Endothelial cell of umbilical vein (primary cell): Measurements from ENCODE around the gene PRR7. TPM values are rescaled to one million over a fixed set of nuclear protein-coding genes. Genes with fewer than 3 reads are reported as not detected.

Experiments
- BruUV-seq: library from RNA; stranded (reverse); fragments of 400-500 nt; replicated peaks from 2 replicates; lab custom pipeline; 2021; lab: Mats Ljungman, UMichigan
- CTCF ChIA-PET: fragments of 300-600, 350-600 bp; sonication (Branson Sonifier 250); formaldehyde crosslinking; loops from one replicate; lab custom pipeline; 2021; ENCODE audit warnings: antibody characterized with exemption, inconsistent platforms; lab: Charles Lee
- POLR2A ChIA-PET: fragments of 300-600, 350-600 bp; sonication (Branson Sonifier 250); formaldehyde crosslinking; loops from one replicate; lab custom pipeline; 2021; ENCODE audit warnings: antibody characterized with exemption, inconsistent platforms; lab: Charles Lee
- DNase-seq: peaks from one replicate; pipeline ENCODE4 v3.0.0-alpha.2; 2011; ENCODE audit warnings: low read depth, low spot score
- FAIRE-seq: peaks from 2 replicates; lab custom pipeline; 2011; peaks lifted over from hg19 to GRCh38; lab: Jason Lieb, UNC
- H2AFZ ChIP-seq: 2 replicates; pipeline ENCODE4 v1.6.0; 2012; ENCODE audit warnings: low read depth, low read length, control low read depth, inconsistent platforms
- H3K27ac ChIP-seq: 2 replicates; pipeline ENCODE4 v1.5.1; 2011; ENCODE audit warnings: low read depth, mild to moderate bottlenecking, control low read depth, low read length, moderate library complexity; ENCODE audit not compliant: insufficient read depth
- H3K27me3 ChIP-seq, 2 experiments: 2 replicates each; pipeline versions ENCODE4 v1.6.0 to v1.6.1; 2011; ENCODE audit warnings: low read length in 2 of 2, mixed read lengths in 1 of 2; ENCODE audit not compliant: control insufficient read depth in 2 of 2, insufficient read depth in 2 of 2
- H3K36me3 ChIP-seq, 2 experiments: 2 replicates in 1 of 2; 3 replicates in 1 of 2; pipeline ENCODE4 v1.5.1; 2011; ENCODE audit warnings: low read length in 2 of 2, mild to moderate bottlenecking in 1 of 2, moderate library complexity in 1 of 2; ENCODE audit not compliant: control insufficient read depth in 2 of 2, insufficient read depth in 2 of 2; ENCODE audit errors: extremely low read depth in 1 of 2
- H3K4me1 ChIP-seq: 3 replicates; pipeline ENCODE4 v1.5.1; 2011; ENCODE audit warnings: mild to moderate bottlenecking, low read length; ENCODE audit not compliant: control insufficient read depth, insufficient read depth; ENCODE audit errors: extremely low read depth
- H3K4me2 ChIP-seq: 2 replicates; pipeline ENCODE4 v1.6.1; 2011; ENCODE audit warnings: low read length, control low read depth, mixed read lengths; ENCODE audit not compliant: insufficient read depth
- H3K4me3 ChIP-seq, 3 experiments: fragments of 200-600 bp in 1 of 3; sonication (generic), shearing (Covaris generic) in 1 of 3; replicated peaks in 1 of 3; 2 replicates each; pipeline ENCODE4 v1.5.1; 2011 to 2016; ENCODE audit warnings: control low read depth in 3 of 3, low read length in 3 of 3, mild to moderate bottlenecking in 2 of 3, inconsistent platforms in 1 of 3, low read depth in 1 of 3, moderate library complexity in 1 of 3; ENCODE audit not compliant: insufficient read depth in 1 of 3
- H3K79me2 ChIP-seq: 2 replicates; pipeline ENCODE4 v1.6.0; 2012; ENCODE audit warnings: low read length, inconsistent platforms; ENCODE audit not compliant: control insufficient read depth, insufficient read depth
- H3K9ac ChIP-seq: replicated peaks from 2 replicates; pipeline ENCODE3; 2011; ENCODE audit warnings: low read length, control low read depth; ENCODE audit not compliant: insufficient read depth; ENCODE audit errors: extremely low read depth
- H3K9me1 ChIP-seq: replicated peaks from 3 replicates; pipeline ENCODE4 v1.6.0; 2011; ENCODE audit warnings: mild to moderate bottlenecking, low read length; ENCODE audit not compliant: control insufficient read depth, insufficient read depth; ENCODE audit errors: extremely low read depth
- H3K9me3 ChIP-seq: replicated peaks from 2 replicates; pipeline ENCODE4 v1.5.1; 2012; ENCODE audit warnings: low read length, inconsistent platforms; ENCODE audit not compliant: control insufficient read depth, insufficient read depth
- H4K20me1 ChIP-seq: replicated peaks from 2 replicates; pipeline ENCODE3; 2011; ENCODE audit warnings: mild to moderate bottlenecking, low read length; ENCODE audit not compliant: control insufficient read depth, insufficient read depth; ENCODE audit errors: extremely low read depth
- EZH2 ChIP-seq: IDR thresholded peaks from 2 replicates; pipeline ENCODE4 v1.6.1; 2012; ENCODE audit warnings: borderline replicate concordance, low read depth, mild to moderate bottlenecking, moderate library complexity, low read length, inconsistent platforms; ENCODE audit not compliant: severe bottlenecking
- FOS ChIP-seq: IDR thresholded peaks from 2 replicates; pipeline ENCODE4 v1.6.1; 2011; ENCODE audit warnings: mild to moderate bottlenecking, low read length, moderate library complexity, borderline replicate concordance; ENCODE audit not compliant: insufficient read depth
- GATA2 ChIP-seq: IDR thresholded peaks from 2 replicates; pipeline ENCODE4 v1.7.0; 2011; ENCODE audit warnings: low read depth, mild to moderate bottlenecking, moderate library complexity, mixed read lengths, low read length; ENCODE audit not compliant: insufficient read length, insufficient read depth
- JUN ChIP-seq: IDR thresholded peaks from 2 replicates; pipeline ENCODE4 v1.6.1; 2011; ENCODE audit warnings: borderline replicate concordance, low read depth; ENCODE audit not compliant: insufficient read length, insufficient read depth
- MYC ChIP-seq: IDR thresholded peaks from one replicate; pipeline ENCODE4 v1.6.1; 2011; ENCODE audit warnings: mild to moderate bottlenecking, low read depth, low read length
- POLR2A ChIP-seq: IDR thresholded peaks from 2 replicates; pipeline ENCODE4 v1.6.1; 2012; ENCODE audit warnings: low read depth, mild to moderate bottlenecking, control low read depth, low read length
- POLR2AphosphoS5 ChIP-seq: IDR thresholded peaks from 2 replicates; pipeline ENCODE4 v1.6.1; 2012; ENCODE audit warnings: low read depth, mild to moderate bottlenecking, control low read depth, low read length, moderate library complexity; ENCODE audit not compliant: insufficient read depth
- dilution Hi-C: fragments of 300-500 bp; cut with MboI; formaldehyde crosslinking; loops from one replicate; pipeline ENCODE4 v1.15.0; 2019; ENCODE audit warnings: low sequenced_read_pairs; ENCODE audit not compliant: extremely low pct_ligation_motif_present
- intact Hi-C: fragments of 100-400 bp; cut with micrococcal nuclease; formaldehyde crosslinking; loops from one replicate; pipeline ENCODE4 v1.10.0; 2022
- polyA plus RNA-seq, 4 experiments: library from polyadenylated mRNA; depleted of rRNA in 3 of 4; stranded (reverse) in 3 of 4; unstranded in 1 of 4; fragments of >200 nt; gene quantifications; 2 replicates each; pipeline versions ENCODE4 v1.2.1 to v1.2.3, GENCODE V29; 2011 to 2012; ENCODE audit warnings: missing spikeins in 1 of 4
- total RNA-seq: library from RNA; stranded (reverse); gene quantifications from 2 replicates; pipeline ENCODE4 v1.2.3, GENCODE V29; 2021
- TF ChIP-seq, protein P1 (sequence below): IDR thresholded peaks from 2 replicates; pipeline ENCODE4 v1.6.1; 2011; ENCODE audit not compliant: insufficient read depth, insufficient read length
- TF ChIP-seq, protein P2 (sequence below), 2 donors: IDR thresholded peaks; 1 replicate in 1 of 2; 2 replicates in 1 of 2; pipeline ENCODE4 v1.5.1; 2011; ENCODE audit warnings: low read length in 2 of 2, mild to moderate bottlenecking in 2 of 2, moderate library complexity in 2 of 2, control low read depth in 1 of 2, inconsistent platforms in 1 of 2, low read depth in 1 of 2; ENCODE audit not compliant: insufficient read depth in 1 of 2; ENCODE audit errors: extremely low read depth in 1 of 2

The PRR7 gene
- total and polyA plus RNA-seq, 2 donors (not counting 3 experiments of a cell fraction or from before 2014, with no cell fraction given): 6.5 to 6.6 TPM

DNA sequence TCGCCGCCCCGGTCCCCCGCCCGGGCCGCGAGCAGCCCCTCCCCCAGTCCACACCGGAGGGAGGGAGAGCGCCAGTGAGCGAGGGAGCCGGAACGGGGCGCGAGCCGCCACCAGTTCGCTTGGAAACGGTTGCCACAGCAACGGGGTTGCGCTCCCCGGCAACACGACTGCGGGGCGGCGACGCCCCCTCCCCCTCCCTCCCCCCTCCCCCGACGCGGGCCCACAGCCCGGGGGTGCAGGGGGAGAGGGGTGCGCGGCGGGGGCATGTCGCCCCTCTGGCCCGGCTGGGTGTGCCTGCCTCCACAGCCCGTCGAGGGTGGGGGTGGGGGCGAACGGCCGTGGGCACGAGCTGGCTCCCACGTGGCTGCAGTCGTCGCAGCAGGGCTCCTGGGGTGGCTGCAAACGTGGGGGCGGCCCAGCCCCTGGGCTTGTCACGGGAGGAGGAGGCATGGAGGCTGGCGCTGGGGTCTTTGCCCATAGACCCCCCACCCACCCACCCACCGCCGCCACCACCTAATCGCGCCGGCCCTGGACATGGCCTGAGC lies 524 bp downstream of the PRR7 start:
- H3K9me1 ChIP-seq: no peaks in the 10 kb centered on the region
- peak overlapping the region; percentile 43 for H2AFZ ChIP-seq
- POLR2A ChIA-PET: interaction anchor here (0.6 to 1.5 kb wide), 4 partner anchors 8 to 50 kb away, joined by 3 to 7 read pairs (median 4); partner anchors contain the start of genes GRK6 and PDLIM7
- H3K4me2 ChIP-seq: peak overlapping the region; percentile 65
- peak overlapping the region; percentile 11 to 58 (median 18) for H3K4me3 ChIP-seq
- no peaks in the 10 kb centered on the region for H4K20me1 ChIP-seq
- DNase-seq: no peak
- peaks cover 0 to 1% of the 10 kb centered on the region in 2 experiments for H3K36me3 ChIP-seq
- H3K9me3 ChIP-seq: no peaks in the 10 kb centered on the region
- peaks cover 14% of the 10 kb centered on the region for H3K4me1 ChIP-seq
- peak overlapping the region; percentile 52 for H3K9ac ChIP-seq
- no peaks in the 10 kb centered on the region for H3K79me2 ChIP-seq
- no peak for FAIRE-seq
- dilution Hi-C loops (no loop called here), intact Hi-C loops (no loop called here)
- BruUV-seq: no TSS peak
- no peak overlapping the region for H3K27ac ChIP-seq
- no peaks in the 10 kb centered on the region for H3K27me3 ChIP-seq
- TF ChIP-seq POLR2AphosphoS5 (no peak), POLR2A (no peak), MYC (peak; percentile 50), FOS (no peak)
- CTCF ChIA-PET: interaction anchor here (0.8 to 13.5 kb wide), 12 partner anchors 8 to 137 kb away, joined by 3 to 288 read pairs (median 6); partner anchors contain the start of genes GRK6 and PFN3

DNA sequence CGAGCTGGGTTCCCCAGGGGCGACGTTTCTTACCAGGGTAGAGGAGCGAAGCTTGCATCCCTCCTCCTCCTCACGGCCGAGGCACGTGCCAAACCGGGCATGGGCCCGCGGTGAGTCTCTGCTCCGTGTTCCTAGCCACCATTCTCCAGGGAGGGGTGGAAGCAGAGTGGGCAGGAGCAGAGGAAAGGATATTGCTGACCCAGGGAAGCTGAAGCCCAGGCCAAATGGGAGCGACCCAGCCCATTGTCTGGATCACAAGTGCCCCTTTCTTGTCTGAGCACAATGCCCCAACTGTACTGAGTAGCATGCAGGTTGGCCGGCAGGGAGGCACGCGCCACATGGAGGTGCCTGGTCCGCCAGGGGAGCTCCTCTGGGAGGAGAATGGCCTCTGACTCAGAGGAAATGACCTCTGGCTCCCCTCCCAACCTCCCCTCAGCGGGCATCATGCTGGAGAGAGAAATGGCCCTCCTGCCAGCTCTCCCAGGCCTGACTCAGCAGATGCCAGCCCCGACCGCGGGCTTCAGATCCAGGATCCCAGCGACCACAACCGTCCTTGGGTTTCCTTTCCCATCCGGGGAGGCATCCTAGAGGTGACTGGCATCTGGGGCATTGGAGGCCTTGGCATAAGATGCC lies 1.1 kb downstream of the PRR7 start:
- Histone ChIP-seq H4K20me1 (no peaks in the 10 kb centered on the region), H3K4me3 (no peak overlapping the region), H3K9me3 (no peaks in the 10 kb centered on the region), H2AFZ (no peak overlapping the region), H3K79me2 (no peaks in the 10 kb centered on the region), H3K27me3 (no peaks in the 10 kb centered on the region), H3K9me1 (no peaks in the 10 kb centered on the region), H3K4me2 (peak overlapping the region; percentile 6), H3K9ac (no peak overlapping the region), H3K4me1 (peaks cover 16% of the 10 kb centered on the region), H3K36me3 (no peaks in the 10 kb centered on the region), H3K27ac (no peak overlapping the region)
- FAIRE-seq (peak; percentile 83), DNase-seq (peak; percentile 67)
- ChIA-PET CTCF (interaction anchor here (0.8 to 13.5 kb wide), 11 partner anchors 8 to 138 kb away, joined by 3 to 288 read pairs (median 4); partner anchors contain the start of genes GRK6 and PFN3), POLR2A (interaction anchor here (0.6 to 1.5 kb wide), 3 partner anchors 20 to 49 kb away, joined by 3 to 7 read pairs (median 4); partner anchors contain the start of genes GRK6 and PDLIM7)
- BruUV-seq: no TSS peak
- dilution Hi-C loops (no loop called here), intact Hi-C loops (no loop called here)
- TF ChIP-seq JUN: no peak
- peak; percentile 65 for TF ChIP-seq FOS
- TF ChIP-seq, protein P1, sequence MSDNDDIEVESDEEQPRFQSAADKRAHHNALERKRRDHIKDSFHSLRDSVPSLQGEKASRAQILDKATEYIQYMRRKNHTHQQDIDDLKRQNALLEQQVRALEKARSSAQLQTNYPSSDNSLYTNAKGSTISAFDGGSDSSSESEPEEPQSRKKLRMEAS: no peak
- TF ChIP-seq POLR2A: peak; percentile 44
- TF ChIP-seq, protein P2, sequence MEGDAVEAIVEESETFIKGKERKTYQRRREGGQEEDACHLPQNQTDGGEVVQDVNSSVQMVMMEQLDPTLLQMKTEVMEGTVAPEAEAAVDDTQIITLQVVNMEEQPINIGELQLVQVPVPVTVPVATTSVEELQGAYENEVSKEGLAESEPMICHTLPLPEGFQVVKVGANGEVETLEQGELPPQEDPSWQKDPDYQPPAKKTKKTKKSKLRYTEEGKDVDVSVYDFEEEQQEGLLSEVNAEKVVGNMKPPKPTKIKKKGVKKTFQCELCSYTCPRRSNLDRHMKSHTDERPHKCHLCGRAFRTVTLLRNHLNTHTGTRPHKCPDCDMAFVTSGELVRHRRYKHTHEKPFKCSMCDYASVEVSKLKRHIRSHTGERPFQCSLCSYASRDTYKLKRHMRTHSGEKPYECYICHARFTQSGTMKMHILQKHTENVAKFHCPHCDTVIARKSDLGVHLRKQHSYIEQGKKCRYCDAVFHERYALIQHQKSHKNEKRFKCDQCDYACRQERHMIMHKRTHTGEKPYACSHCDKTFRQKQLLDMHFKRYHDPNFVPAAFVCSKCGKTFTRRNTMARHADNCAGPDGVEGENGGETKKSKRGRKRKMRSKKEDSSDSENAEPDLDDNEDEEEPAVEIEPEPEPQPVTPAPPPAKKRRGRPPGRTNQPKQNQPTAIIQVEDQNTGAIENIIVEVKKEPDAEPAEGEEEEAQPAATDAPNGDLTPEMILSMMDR (IDR thresholded peaks at IDR 0.05; ENCODE audit: extremely low read depth in 1 of 2, insufficient read depth in 1 of 2, low read depth in 1 of 2, low read length in 2 of 2): peak in 1 of 2 donors; percentile 16
- peak; percentile 59 for TF ChIP-seq MYC
- TF ChIP-seq EZH2: no peak
- TF ChIP-seq POLR2AphosphoS5: peak; percentile 72
- TF ChIP-seq GATA2: peak; percentile 16
